NCI-H146 (cell line): ENCODE data around the gene PDZD2.
"Not testable (repeated sequence)": the region's sequence is repeated elsewhere in the genome, so short reads cannot be mapped to it uniquely, and the experiment has no call there.

Source experiments
- DNase-seq: peaks from one replicate; lab custom pipeline; 2025; lab: John Stamatoyannopoulos, UW

Gene PDZD2

DNA sequence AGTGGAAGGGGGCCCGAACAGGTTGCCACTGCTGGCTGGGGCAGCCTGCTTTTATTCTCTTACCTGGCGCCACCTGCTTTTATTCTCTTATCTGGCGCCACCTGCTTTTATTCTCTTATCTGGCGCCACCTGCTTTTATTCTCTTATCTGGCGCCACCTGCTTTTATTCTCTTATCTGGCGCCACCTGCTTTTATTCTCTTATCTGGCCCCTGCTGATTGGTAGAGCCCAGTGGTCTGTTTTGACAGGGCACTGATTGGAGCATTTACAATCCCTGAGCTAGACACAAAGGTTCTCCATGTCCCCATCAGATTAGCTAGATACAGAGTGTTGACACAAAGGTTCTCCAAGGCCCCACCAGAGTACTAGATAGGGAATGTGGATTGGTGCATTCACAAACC lies 52.5 kb downstream of the PDZD2 start:
- not testable (repeated sequence) for DNase-seq

DNA sequence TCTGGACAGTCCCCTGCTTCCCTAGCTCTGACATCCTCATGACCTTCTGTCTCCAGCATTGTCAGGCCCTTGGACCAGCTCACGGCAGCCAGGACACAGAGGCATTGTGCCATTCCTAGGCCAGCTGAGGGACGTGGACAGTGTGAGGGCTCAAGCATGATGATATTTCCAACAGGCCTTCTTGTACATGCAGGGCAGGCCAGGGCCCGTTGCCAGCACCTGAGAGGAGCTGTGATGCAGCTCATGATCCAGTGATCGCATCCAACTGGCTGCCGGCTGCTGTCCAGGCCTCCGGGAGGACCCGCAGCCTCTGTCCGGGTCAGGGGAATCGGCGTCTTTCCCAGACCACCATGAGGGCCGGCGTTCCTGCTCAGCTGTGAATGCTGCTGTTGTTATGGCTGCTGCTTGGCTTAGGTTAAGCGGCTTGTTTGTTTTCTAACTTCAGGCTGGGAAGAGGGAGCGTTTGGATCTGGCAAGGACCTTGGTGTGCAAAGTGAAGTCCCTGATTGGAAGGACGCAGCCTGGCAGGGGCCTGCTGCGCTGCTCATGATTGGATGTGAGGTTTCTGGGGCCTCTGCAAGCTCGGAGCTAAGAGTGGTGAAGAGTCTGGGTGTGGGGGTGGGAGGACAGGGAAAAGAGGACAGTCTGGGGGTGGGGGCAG lies 53.8 kb downstream of the PDZD2 start:
- no peak for DNase-seq

DNA sequence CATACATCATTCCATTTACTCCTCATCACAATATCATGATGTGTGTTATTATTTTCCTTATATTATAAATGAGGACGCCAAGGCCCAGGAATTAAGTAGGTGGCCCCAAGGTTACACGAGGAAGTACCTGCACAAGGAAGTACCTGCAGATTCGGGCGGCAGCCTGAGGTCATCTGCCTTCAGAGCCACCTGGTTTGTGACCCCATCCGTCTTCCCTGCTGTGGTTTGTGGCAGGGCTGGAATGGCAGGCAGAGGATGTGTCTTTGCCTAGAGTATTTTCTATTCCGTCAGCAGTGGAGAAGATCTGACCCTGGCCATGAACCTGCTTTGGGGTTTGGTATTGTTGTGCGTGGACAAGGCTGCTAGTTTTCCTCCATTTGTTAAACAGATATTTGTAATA lies 59.7 kb downstream of the PDZD2 start:
- no peak for DNase-seq

DNA sequence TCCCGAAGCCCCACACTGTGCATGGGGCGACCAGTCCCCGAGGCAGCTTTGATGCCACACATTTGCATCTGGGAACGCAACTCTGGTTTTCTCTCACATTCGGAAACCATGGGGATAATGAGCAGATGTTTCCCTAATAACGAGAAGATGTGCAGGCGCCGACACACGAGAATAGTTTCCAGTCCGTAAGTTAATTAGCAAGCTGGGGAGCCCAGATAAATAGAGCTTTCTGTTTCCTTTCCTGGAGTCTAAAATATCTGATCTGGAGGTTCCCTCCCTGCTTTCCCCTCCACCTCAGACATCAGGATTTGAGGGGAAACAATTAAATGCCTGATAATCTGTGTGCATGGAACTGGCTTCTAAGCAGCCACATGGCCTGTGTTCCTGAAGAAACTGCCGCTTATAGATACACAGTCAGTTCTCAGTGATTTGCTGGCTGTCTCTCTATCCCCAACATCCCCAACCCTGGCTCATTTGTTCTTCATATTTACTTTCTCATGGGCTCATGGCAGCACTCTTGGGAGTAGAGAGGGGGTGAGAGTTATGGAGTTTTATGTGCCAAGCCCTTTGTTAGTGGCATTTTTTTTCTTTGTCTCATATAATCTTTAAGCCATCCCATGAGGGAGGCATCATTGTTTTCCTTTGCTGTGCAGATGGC lies 62.8 kb downstream of the PDZD2 start:
- DNase-seq = no peak

DNA sequence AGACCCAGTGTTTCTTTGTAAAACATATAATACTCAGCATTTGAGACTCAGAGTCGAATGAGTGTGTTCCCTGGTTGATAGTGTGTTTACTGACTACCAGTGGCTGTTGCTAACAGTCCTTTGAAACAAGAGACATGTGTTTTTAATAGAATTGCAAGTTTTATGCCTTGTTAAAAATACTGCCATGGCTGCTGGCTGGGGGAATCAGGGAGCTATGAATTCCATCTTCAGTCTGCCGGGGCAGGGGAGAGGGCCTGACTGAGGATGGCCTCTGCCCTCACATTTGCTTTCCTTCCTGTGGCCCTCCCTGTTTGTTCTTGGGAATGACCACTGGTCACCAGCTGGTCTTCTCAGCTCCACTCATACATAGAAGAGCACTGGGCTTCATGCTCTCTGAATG lies 63.8 kb downstream of the PDZD2 start:
- DNase-seq = no peak

DNA sequence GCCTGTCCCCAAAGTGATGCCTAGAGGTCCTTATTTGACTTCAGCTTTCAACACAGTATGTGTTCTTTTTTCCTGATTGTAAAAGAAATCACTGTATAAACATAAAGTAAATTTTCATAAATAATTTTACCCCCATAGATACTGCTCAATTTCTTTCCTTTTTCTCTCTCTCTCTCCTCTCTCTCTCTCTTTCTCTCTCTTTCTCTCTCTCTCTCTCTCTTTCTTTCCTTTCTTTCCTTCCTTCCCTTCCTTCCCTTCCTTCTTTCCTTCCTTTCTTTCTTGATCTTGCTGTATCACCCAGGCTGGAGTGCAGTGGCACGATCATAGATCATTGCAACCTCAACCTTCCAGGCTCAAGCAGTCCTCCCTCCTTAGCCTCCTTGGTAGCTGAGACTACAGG lies 64.8 kb downstream of the PDZD2 start:
- no peak for DNase-seq

DNA sequence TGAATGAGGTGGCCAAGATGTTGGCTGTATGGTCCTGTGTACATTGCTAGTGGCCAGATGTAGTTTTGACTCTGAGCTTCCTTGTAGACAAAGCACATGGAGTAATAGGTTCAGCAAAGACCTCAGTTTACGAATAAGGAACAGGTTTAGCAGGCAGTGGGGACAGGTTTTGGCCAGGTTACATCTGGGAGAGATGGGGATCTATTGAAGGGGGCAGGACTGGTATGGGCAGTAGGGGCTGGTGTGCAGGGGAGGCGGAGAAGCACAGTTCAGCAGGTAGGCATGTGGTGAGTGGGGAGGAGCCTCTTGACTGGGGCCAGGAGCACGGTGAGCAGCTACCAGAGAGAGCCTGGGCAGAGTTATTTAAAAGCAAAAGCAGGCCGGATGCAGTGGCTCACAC lies 67.3 kb downstream of the PDZD2 start:
- no peak for DNase-seq

DNA sequence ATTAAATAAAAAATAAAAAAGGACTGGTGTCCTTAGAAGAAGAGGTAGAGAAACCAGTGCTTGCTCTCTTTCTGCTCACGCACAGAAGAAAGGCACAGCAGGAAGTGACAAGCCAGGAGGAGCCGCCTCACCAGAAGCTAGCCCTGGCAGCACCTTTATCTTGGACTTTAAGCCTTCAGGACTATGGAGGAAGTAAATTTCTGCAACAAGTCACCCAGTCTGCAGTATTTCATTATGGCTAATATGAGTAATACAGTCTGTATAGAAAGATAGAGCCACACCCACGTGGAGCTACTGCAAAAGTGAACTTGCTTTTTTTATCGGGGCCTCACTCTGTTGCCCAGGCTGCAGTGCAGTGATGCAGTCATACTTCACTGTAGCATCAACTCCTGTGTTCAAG lies 68.4 kb downstream of the PDZD2 start:
- DNase-seq = no peak

DNA sequence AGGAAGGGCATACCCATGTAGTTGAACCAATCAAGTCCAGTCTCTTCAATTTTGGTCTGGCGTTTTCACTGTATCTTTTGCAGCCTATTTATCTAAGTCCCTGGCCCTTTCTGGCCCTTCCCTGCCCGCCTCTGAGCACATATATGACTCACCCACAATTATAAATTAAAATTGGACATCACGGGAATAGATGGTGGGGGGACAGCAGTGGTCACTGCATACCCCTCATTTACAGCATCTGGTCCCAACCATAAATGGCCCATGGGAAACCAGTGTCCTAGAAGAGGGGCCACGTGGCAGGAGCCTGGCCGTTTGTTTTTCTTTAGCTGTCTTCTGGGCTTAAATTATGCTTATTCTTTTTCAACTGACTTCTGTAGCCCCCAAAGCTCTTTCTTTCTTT lies 69.2 kb downstream of the PDZD2 start:
- DNase-seq = no peak

DNA sequence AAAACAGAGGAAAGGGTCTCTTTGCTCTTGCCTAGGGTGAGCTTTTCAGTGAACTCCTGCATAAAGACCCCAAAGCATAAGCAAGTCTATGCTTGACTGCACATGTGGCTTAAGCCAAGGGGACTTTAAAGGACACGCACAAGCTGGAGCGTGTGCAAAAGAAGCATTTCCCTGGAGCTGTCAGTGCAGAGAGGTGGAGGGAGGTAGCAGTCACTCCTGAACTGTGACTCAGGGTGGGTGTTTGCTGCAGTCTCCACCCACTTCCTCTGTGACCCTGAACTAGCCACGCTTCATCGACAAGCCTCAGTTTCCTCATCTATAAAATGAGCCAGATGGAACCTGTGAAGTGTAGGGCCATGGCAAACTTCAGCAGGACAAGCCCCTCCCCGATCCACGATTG lies 72.4 kb downstream of the PDZD2 start:
- DNase-seq = no peak

DNA sequence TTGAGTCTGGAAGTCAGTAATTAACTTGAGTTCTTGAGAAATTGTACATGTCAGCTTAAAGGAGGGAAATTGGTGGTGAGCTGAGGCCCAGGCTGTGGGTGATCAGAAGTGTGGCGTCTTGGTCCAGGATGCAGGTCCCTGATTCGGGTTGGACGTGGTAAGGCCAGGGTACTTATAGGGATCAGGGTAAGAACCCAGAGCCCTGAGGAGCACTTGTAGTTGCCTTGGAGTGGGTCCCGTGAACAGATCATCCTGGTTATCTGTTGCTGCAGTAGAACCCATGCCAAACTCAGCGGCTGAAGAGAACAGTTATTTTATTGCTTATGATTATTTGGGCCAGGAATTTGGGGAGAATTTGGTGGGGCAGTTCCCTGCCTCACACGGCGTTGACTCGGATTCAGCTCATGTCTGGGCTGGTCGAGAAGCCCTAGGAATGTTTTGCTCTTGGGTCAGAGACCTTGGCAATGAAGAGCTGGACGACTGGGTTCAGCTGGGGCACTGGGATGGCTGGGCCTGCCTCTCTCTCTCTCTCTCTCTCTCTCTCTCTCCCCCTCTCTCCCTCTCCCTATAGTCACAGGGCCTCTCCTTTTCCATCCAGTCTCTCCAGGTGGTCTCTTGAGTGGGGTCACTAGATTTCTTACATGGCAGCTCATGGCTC lies 73.1 kb downstream of the PDZD2 start:
- no peak for DNase-seq

DNA sequence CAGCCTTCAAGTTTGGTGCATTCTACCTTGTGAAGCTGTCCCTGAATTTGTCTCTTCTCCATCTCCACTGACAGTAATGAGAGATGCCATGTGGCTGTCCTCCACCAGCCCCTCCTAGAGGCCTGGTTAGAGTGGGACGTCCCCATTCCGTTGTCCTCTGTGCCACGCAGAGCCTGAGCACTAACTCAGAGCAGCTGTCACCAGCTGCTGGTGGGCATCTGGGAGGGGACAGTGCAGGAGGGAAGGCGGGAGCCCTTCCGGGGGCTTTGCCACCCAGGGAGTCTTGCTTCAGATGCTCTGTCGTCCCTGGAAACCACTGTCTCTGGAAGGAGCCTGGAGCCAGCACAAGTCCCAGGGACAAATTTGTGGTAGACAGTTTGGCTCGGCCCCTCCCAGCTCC lies 78.6 kb downstream of the PDZD2 start:
- no peak for DNase-seq

DNA sequence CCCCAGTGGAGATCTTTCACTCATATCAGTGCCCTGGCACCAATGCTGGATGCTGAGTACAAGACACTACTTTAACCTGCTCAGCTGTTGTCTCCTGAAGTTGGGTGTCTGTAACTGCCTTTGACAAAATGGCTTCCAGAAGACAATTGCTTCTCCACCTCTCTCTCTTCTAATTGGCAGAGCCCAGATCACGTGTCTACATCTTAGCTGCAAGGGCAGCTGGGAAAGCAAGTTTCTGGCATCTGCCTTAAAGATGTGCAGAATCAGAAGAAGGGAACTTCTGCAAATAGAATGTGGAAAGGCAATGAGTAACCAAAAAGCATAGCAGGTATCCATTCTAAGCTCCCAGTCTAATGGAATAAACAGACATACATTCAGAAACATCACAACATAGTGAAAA lies 81.1 kb downstream of the PDZD2 start:
- DNase-seq = no peak

DNA sequence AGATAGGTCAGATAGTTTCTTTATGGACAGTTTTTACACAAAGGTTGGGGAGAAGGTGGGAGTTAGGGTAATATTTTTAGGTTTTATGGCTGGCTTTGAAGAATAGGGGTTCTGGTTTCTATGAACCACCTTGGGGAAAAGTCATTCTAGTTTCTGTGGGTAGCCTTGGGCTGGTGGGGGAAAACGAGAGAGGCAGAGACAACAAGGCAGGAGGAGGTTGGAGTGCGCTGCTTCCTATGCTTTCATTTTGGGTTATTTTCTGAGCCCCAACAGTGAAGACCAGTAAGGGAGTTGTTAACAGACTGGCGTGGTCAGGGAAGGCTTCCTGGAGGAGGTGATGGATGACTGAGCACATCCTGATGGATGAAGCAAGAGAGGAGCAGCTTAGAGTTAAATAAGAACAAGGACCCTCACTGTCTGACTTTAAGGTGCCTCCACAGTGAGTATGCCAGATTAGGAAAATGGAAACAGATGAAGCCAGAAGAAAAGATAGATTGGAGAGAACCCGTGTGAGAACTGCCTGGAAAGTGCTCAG lies 81.9 kb downstream of the PDZD2 start:
- no peak for DNase-seq

DNA sequence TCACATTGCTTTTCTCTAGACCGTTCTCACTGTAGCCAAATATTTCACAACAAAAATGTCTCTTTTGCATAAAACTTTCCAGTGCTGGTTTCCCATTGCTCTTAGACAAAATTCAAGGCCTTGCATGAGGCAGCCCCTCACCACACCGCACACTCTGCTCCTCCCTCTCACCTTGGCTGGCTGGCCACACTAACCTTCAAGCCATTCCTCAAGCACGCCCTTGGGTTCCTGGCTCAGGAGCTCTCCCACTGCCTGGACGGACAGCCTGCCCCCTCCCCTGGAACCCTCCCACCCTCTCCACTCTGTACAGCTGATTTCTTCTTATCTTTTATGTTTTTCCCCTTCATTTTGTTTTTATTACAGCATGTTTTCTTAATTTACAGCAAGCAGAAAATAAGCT lies 83.2 kb downstream of the PDZD2 start:
- DNase-seq = no peak

DNA sequence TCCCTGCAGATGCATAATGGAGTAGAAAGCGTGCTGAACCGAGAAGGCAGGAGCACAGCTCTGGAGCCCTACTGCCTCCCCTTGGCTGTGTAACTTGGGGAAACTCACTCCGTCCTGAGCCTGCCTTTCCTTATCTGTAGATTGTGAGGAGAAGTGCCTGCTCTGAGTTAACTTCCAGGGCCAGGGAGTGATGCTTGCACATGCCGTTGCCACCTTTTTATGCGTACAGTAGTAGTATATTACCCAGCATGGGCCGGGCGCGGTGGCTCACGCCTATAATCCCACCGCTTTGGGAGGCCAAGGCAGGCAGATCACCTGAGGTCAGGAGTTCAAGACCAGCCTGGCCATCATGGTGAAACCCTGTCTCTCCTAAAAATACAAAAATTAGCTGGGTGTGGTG lies 87.1 kb downstream of the PDZD2 start:
- no peak for DNase-seq

DNA sequence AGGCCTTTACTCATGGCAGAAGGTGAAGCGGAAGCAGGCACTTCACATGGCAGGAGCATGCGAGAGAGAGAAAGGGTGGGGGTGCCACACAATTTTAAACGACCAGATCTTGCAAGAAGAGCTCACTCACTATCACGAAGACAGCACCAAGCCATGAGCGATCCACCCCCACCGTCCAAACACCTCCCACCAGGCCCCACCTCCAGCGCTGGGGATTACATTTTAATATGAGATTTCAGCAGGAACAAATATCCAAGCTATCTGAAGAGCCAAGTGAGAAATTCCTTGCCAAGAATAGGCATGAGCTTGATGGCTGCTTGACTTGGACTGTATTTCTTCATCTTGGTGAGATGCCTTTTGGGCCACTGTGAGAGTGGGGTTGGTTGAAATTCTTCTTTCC lies 88.0 kb downstream of the PDZD2 start:
- DNase-seq = no peak

DNA sequence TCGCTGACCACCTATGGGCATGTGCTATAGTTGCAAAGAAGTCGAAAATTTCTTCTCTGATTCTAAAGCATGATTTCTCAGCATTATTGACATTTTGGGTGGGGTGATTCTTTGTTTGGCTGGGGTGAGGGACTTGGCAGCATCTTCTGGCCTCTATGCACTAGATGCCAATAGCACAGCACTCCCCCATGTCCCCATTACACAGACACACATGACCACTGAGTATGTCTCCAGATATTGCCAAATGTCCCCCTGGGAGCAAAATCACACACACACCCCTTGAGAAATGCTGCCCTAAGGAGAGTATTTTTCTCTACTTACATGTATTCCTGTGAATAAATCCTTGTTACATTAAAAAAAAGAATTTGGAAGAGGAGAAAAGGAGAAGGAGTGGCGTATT lies 89.1 kb downstream of the PDZD2 start:
- no peak for DNase-seq

DNA sequence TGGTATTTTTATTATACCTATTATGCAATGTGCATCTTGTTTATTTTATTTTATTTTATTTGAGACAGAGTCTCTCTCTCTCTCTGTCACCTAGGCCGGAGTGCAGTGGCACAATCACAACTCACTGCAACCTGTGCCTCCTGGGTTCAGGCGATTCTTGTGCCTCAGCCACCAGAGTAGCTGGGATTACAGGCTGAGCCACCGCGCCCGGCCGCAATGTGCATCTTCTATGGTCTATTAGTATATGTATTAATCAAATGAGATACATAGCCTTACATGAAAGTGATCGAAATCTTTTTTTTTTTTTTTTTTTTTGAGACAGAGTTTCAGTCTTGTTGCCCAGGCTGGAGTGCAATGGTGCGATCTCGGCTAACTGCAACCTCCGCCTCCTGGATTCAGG lies 89.9 kb downstream of the PDZD2 start:
- DNase-seq = not testable (repeated sequence)

DNA sequence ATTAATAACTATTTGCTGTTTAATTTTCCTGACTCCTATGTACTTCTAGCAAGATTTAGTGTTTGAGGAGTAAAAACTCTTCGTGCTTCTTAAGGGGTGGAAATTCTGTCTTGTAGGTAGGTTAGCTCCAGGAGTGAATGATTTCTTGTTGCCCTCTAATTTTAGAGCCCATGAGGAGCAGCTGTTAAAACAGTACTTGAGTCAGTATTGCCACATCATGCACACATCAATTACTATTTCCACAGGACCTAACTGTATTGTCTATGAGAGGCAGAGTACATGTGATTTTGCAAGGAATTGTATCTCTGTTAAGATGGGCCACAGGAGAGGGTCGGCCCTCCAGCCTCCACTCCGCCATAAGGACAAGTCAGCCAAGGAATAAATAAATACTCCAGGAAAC lies 91.2 kb downstream of the PDZD2 start:
- DNase-seq = no peak

DNA sequence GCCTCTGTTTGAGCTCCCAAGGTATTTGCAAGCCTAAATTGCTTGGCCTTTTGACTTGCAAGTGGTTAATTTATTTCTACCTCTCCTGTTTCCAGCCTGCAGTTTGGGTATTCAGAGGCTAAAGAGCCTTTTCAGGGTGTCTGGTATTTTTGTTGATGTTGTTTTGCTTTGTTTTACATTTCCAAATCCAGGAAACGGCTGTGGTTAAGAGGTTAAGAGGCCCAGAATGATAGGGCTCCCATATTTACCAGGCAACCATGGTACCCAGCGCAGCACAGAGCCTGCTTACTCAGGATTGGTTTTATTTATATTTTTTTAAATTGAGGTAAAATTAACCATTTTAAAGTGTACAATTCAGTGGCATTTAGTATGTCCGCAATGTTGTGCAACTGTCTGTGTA lies 92.1 kb downstream of the PDZD2 start:
- DNase-seq = no peak

DNA sequence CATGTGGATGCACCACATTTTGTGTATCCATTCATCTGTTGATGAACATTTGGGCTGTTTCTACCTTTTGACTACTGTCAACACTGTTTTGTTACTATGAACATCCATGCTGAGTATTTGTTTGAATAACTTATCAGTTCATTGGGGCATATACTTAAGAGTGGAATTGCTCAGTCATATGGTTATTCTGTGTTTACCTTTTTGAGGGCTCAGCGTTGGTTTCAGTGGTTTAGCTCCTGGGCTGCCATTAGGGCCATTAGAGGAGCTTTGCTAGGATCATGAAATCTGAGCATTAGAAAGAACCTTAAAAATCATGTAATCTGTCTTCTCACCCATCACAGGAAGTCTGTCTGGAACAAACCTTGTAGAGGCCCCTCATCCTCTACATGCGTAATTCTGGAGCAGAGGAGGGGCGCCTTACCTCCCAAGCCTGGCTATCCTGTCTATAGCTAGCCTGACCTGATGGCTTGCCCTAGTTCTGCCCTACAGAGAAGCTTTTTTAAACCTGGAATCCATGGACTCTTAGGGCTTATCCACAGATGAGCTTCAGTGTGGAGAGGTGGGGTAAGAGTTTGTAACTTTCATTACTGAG lies 92.9 kb downstream of the PDZD2 start:
- DNase-seq = no peak

DNA sequence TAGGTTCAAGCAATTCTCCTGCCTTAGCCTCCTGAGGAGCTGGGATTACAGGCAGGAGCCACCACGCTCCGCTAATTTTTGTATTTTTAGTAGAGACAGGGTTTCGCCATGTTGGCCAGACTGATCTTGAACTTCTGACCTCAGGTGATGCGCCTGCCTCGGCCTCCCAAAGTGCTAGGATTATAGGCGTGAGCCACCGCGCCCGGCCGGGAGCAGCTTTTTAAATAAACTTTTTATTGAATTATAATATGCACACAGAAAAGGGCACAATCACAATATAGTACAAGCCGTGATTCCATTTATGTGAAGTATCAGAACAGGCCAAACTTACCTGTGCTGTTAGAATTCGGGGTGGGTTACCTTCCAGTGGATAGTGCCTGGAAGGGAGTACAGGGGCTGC lies 93.9 kb downstream of the PDZD2 start:
- DNase-seq = not testable (repeated sequence)
